H9 (cell line): ENCODE data around the gene DMRT3. TPM values are rescaled to one million over a fixed set of nuclear protein-coding genes. Genes with fewer than 3 reads are reported as not detected.

Experiments used
- DNase-seq: peaks from one replicate; pipeline ENCODE4 v3.0.0-alpha.2; 2017
- H2AFZ ChIP-seq: one replicate; pipeline ENCODE4 v1.6.1; 2013; ENCODE audit warnings: mild to moderate bottlenecking, low read length, control low read depth, moderate library complexity
- H2AK5ac ChIP-seq: 2 replicates; pipeline ENCODE4 v1.6.1; 2013; ENCODE audit warnings: low read length, control low read depth, mixed read lengths; ENCODE audit not compliant: insufficient read length
- H2BK120ac ChIP-seq: one replicate; pipeline ENCODE4 v1.6.1; 2013; ENCODE audit warnings: low read depth, mild to moderate bottlenecking, low read length, control low read depth, inconsistent platforms; ENCODE audit not compliant: poor library complexity, severe bottlenecking
- H2BK12ac ChIP-seq: 2 replicates; pipeline ENCODE4 v1.6.1; 2013; ENCODE audit warnings: low read length, control low read depth, mixed read lengths, low read depth; ENCODE audit not compliant: insufficient read length
- H2BK15ac ChIP-seq: 2 replicates; pipeline ENCODE4 v1.6.1; 2013; ENCODE audit warnings: low read depth, low read length, control low read depth
- H2BK20ac ChIP-seq: one replicate; pipeline ENCODE4 v1.6.1; 2013; ENCODE audit warnings: low read depth, mild to moderate bottlenecking, low read length, control low read depth, inconsistent platforms; ENCODE audit not compliant: poor library complexity, severe bottlenecking
- H2BK5ac ChIP-seq: 2 replicates; pipeline ENCODE4 v1.6.1; 2013; ENCODE audit warnings: low read length, control low read depth, mixed read lengths; ENCODE audit not compliant: insufficient read length
- H3K14ac ChIP-seq: 2 replicates; pipeline ENCODE4 v1.6.1; 2013; ENCODE audit warnings: low read length, control low read depth; ENCODE audit not compliant: insufficient read depth
- H3K18ac ChIP-seq: 2 replicates; pipeline ENCODE4 v1.6.1; 2013; ENCODE audit warnings: low read depth, mild to moderate bottlenecking, mixed read lengths, low read length, control low read depth; ENCODE audit not compliant: insufficient read length
- H3K23ac ChIP-seq: 2 replicates; pipeline ENCODE4 v1.6.1; 2013; ENCODE audit warnings: low read length, control low read depth, mixed read lengths, low read depth; ENCODE audit not compliant: insufficient read length
- H3K23me2 ChIP-seq: 2 replicates; pipeline ENCODE4 v1.6.1; 2013; ENCODE audit warnings: low read depth, mild to moderate bottlenecking, mixed read lengths, low read length, control low read depth; ENCODE audit not compliant: insufficient read length, poor library complexity, severe bottlenecking
- H3K27ac ChIP-seq: 2 replicates; pipeline ENCODE4 v1.5.1; 2013; ENCODE audit warnings: low read length, control low read depth, mixed read lengths, low read depth; ENCODE audit not compliant: insufficient read length
- H3K27me3 ChIP-seq: 2 replicates; pipeline ENCODE4 v1.6.1; 2013; ENCODE audit warnings: low read length, control low read depth, inconsistent platforms; ENCODE audit not compliant: insufficient read depth
- H3K4ac ChIP-seq: 2 replicates; pipeline ENCODE4 v1.6.1; 2013; ENCODE audit warnings: low read depth, mild to moderate bottlenecking, control low read depth, inconsistent platforms, low read length, moderate library complexity
- H3K4me1 ChIP-seq: 2 replicates; pipeline ENCODE4 v1.6.1; 2013; ENCODE audit warnings: low read length, control low read depth, inconsistent platforms; ENCODE audit not compliant: insufficient read depth
- H3K4me2 ChIP-seq: 2 replicates; pipeline ENCODE4 v1.6.1; 2013; ENCODE audit warnings: low read length, control low read depth, mixed read lengths; ENCODE audit not compliant: insufficient read length, insufficient read depth
- H3K56ac ChIP-seq: 2 replicates; pipeline ENCODE4 v1.6.1; 2013; ENCODE audit warnings: low read depth, mild to moderate bottlenecking, mixed read lengths, low read length, control low read depth; ENCODE audit not compliant: insufficient read length
- H3K79me1 ChIP-seq: 2 replicates; pipeline ENCODE4 v1.6.1; 2013; ENCODE audit warnings: low read depth, mild to moderate bottlenecking, moderate library complexity, low read length, control low read depth, inconsistent platforms; ENCODE audit not compliant: insufficient read depth, poor library complexity, severe bottlenecking
- H3K79me2 ChIP-seq: 2 replicates; pipeline ENCODE4 v1.6.1; 2013; ENCODE audit warnings: low read length, control low read depth, inconsistent platforms; ENCODE audit not compliant: insufficient read depth
- H3K9ac ChIP-seq: 2 replicates; pipeline ENCODE4 v1.6.1; 2013; ENCODE audit warnings: low read length, control low read depth, mixed read lengths; ENCODE audit not compliant: insufficient read length; ENCODE audit errors: extremely low read depth
- H3K9me3 ChIP-seq: one replicate; pipeline ENCODE4 v1.6.1; 2013; ENCODE audit warnings: low read depth, low read length, inconsistent platforms; ENCODE audit not compliant: control insufficient read depth
- H3T11ph ChIP-seq: one replicate; pipeline ENCODE4 v1.6.1; 2013; ENCODE audit warnings: mild to moderate bottlenecking, low read length, control low read depth, inconsistent platforms
- H4K20me1 ChIP-seq: one replicate; pipeline ENCODE4 v1.6.1; 2013; ENCODE audit not compliant: control insufficient read depth, insufficient read length, insufficient read depth
- H4K5ac ChIP-seq: 2 replicates; pipeline ENCODE4 v1.6.1; 2013; ENCODE audit warnings: low read depth, mild to moderate bottlenecking, mixed read lengths, low read length, control low read depth; ENCODE audit not compliant: insufficient read length
- H4K8ac ChIP-seq: replicated peaks from 2 replicates; pipeline ENCODE4 v1.6.1; 2013; ENCODE audit warnings: low read length, control low read depth, mixed read lengths, low read depth; ENCODE audit not compliant: insufficient read length
- H4K91ac ChIP-seq: 2 replicates; pipeline ENCODE4 v1.6.1; 2013; ENCODE audit warnings: low read depth, mild to moderate bottlenecking, moderate library complexity, mixed read lengths, low read length, control low read depth; ENCODE audit not compliant: insufficient read length
- H3K27ac Mint-ChIP-seq, 3 experiments: 2 replicates in 2 of 3; 3 replicates in 1 of 3; pipeline ENCODE4 v1.8.0; 2020 to 2021; ENCODE audit warnings: mixed read lengths in 3 of 3, mild to moderate bottlenecking in 1 of 3, moderate library complexity in 1 of 3
- H3K27me3 Mint-ChIP-seq: 2 replicates; pipeline ENCODE4 v1.8.0; 2021; ENCODE audit warnings: low read depth, mild to moderate bottlenecking, moderate library complexity, mixed read lengths
- H3K36me3 Mint-ChIP-seq, 3 experiments: 2 replicates in 2 of 3; 3 replicates in 1 of 3; pipeline ENCODE4 v1.8.0; 2020 to 2021; ENCODE audit warnings: low read depth in 3 of 3, mixed read lengths in 3 of 3; ENCODE audit not compliant: insufficient read depth in 1 of 3
- H3K4me1 Mint-ChIP-seq, 2 experiments: 2 replicates each; pipeline ENCODE4 v1.8.0; 2020; ENCODE audit warnings: mixed read lengths in 2 of 2
- H3K4me3 Mint-ChIP-seq, 2 experiments: 2 replicates in 1 of 2; 3 replicates in 1 of 2; pipeline ENCODE4 v1.8.0; 2020 to 2021; ENCODE audit warnings: mild to moderate bottlenecking in 2 of 2, mixed read lengths in 2 of 2, moderate library complexity in 1 of 2
- H3K9me3 Mint-ChIP-seq, 2 experiments: 2 replicates in 1 of 2; 3 replicates in 1 of 2; pipeline ENCODE4 v1.8.0; 2020; ENCODE audit warnings: mild to moderate bottlenecking in 2 of 2, mixed read lengths in 2 of 2, moderate library complexity in 1 of 2
- WGBS: extraction: QIAGEN DNeasy Blood & Tissue Kit; methylation state at CpG from one replicate; pipeline ENCODE4 v1.1.7; 2013; ENCODE audit warnings: missing lambda C conversion rate, low lambda C conversion rate, mixed read lengths; ENCODE audit not compliant: insufficient read length; ENCODE audit errors: extremely low coverage; 5-methylcytosine and 5-hydroxymethylcytosine counted together
- total RNA-seq: library from RNA; stranded (reverse); gene quantifications from 2 replicates; pipeline ENCODE4 v1.2.1, GENCODE V29; 2021
- TF ChIP-seq, protein P1 (sequence below): fragments of 200-600 bp; sonication (generic); conservative IDR thresholded peaks from 3 replicates; pipeline ENCODE4 v1.8.0; 2021; ENCODE audit warnings: antibody characterized with exemption, mild to moderate bottlenecking

The DMRT3 gene
- total RNA-seq, 1 experiment from 2014 or later, result not detected

DNA sequence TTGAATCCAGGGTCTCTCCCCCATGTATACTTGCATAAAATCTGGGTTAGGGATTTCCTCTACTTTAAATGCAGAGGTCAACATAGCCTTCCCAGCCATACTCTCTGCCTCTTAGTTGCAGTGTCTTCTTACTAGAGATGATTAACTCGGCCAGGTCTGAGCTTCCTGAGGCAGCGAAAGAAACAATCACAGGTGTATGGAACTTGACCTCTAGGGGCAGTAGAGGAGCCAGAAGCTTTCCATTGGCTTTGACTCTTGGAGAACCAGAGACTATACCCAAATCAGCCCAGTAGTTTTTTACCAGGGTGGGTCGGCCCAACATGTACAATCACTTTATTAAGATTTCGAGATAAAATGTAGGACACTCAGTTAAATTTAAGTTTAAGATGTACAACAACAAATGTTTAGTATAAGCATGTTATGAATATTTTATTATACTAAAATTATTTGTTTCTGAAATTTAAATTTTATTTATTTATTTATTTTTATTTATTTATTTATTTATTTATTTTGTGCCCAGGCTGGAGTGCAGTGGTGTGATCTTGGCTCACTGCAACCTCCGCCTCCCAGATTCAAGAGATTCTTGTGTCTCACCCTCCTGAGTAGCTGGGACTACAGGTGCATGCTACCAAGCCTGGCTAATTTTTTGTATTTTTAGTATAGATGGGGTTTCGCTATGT, 48.0 kb upstream of the DMRT3 start:
- H3K4me1 ChIP-seq, result no peaks in the 10 kb centered on the region; the same call in 1 of the 2 replicates
- no peak overlapping the region for H3K27ac ChIP-seq
- H3K27me3 Mint-ChIP-seq, result peaks cover 3% of the 10 kb centered on the region; the same call in 1 of the 2 replicates
- no peak overlapping the region for H3T11ph ChIP-seq
- H3K79me2 ChIP-seq, result no peaks in the 10 kb centered on the region
- no peaks in the 10 kb centered on the region for H3K9me3 ChIP-seq
- no peak overlapping the region for H2AK5ac ChIP-seq
- no peak overlapping the region for H4K5ac ChIP-seq
- no peak overlapping the region for H2AFZ ChIP-seq
- no peak overlapping the region for H3K9ac ChIP-seq
- H2BK12ac ChIP-seq, result no peak overlapping the region
- H3K27me3 ChIP-seq, result no peaks in the 10 kb centered on the region
- H3K36me3 Mint-ChIP-seq, result peaks cover 0 to 2% (median 0%) of the 10 kb centered on the region in 3 experiments; a peak in 1 of 7 replicates
- no peak overlapping the region for H3K18ac ChIP-seq
- no peak overlapping the region for H4K91ac ChIP-seq
- H3K14ac ChIP-seq, result no peak overlapping the region
- H2BK120ac ChIP-seq, result no peak overlapping the region
- no peak overlapping the region for H3K4me3 Mint-ChIP-seq
- no peaks in the 10 kb centered on the region for H3K23me2 ChIP-seq
- no CpG with 5 or more reads among the region's 6 CpGs for WGBS
- no peak overlapping the region for H2BK5ac ChIP-seq
- H4K20me1 ChIP-seq, result no peaks in the 10 kb centered on the region
- H3K23ac ChIP-seq, result no peak overlapping the region
- no peaks in the 10 kb centered on the region for H3K79me1 ChIP-seq
- H3K9me3 Mint-ChIP-seq, result peaks cover 0 to 1% of the 10 kb centered on the region in 2 experiments; a peak in 2 of 5 replicates
- H3K56ac ChIP-seq, result no peak overlapping the region
- H3K4ac ChIP-seq, result no peak overlapping the region
- no peaks in the 10 kb centered on the region for H3K4me1 Mint-ChIP-seq
- DNase-seq, result peak; percentile 63
- TF ChIP-seq, protein P1, sequence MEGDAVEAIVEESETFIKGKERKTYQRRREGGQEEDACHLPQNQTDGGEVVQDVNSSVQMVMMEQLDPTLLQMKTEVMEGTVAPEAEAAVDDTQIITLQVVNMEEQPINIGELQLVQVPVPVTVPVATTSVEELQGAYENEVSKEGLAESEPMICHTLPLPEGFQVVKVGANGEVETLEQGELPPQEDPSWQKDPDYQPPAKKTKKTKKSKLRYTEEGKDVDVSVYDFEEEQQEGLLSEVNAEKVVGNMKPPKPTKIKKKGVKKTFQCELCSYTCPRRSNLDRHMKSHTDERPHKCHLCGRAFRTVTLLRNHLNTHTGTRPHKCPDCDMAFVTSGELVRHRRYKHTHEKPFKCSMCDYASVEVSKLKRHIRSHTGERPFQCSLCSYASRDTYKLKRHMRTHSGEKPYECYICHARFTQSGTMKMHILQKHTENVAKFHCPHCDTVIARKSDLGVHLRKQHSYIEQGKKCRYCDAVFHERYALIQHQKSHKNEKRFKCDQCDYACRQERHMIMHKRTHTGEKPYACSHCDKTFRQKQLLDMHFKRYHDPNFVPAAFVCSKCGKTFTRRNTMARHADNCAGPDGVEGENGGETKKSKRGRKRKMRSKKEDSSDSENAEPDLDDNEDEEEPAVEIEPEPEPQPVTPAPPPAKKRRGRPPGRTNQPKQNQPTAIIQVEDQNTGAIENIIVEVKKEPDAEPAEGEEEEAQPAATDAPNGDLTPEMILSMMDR, result peak; percentile 80
- H3K4me2 ChIP-seq, result no peak overlapping the region
- H4K8ac ChIP-seq, result no peak overlapping the region
- H3K27ac Mint-ChIP-seq, result no peak overlapping the region
- H2BK20ac ChIP-seq, result no peak overlapping the region
- H2BK15ac ChIP-seq, result no peak overlapping the region
